Activated T-cell treated with anti-CD3 and anti-CD28 coated beads, Interleukin-2, amount 50 U/mL, for 48 hours (primary cell): ENCODE measurements around the gene RASGRF1.

Source experiments
- DNase-seq, 2 experiments: peaks; one replicate each; pipeline ENCODE4 v3.0.0-alpha.2; 2020

The RASGRF1 gene

DNA sequence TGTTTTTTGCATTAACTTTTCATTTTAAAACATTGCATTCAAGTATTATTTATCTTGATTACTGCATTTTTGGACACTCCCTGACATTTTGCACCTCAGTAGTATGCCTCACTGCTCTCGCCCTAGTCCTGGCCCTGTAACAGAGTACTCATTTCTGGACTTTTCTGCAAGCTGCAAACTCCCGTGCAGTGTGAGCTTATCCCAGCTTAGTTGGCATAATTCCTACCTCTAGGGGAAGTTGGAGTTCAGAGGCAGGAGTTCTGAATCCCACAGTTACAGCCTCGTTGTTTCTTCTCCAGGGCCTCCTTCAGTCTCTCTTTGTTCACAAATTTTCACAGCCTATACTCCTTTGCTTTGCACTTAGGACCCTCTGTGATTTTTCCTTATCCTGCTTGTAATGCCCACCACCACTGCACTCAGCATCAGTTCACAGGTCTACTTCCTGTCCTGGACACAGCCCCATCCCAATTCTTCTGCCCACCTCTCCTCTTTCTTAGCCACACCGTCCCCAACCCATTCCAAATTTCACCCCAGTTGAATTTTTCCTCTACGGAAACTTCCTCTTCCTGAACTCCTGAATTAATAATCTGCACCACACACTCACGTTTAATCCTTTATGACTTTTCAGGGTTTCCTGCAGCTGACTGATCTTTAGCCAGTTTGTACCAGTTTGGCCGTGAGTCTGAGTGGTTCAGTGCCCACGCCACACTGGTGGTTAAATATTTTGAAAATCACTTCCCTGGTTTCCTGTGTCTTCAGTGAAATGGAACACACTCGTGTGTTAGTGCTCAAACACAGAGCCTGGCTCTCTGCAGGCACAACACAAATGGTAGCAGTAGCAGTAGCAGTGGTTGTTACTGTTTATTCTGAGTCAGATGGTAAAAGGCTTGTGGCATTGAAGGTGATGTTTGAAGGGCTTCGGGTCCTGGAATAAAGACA is 139.4 kb downstream of the RASGRF1 start:
- no peak for DNase-seq

DNA sequence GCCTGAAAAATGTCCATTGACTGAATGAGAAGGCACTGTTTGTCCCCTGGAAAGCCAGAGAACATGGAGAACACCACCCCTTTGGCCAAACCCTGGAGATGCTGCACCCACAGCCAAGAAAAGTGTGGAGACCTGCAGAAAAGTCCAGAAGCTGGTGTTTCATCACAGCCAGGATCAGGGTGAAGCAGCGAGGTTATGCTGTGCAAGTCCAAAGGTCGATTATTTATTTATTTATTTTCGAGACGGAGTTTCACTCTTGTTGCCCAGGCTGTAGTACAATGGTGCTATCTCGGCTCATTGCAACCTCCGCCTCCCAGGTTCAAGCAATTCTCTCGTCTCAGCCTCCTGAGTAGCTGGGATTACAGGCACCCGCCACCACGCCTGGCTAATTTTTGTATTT is 140.2 kb downstream of the RASGRF1 start:
- no peak for DNase-seq

DNA sequence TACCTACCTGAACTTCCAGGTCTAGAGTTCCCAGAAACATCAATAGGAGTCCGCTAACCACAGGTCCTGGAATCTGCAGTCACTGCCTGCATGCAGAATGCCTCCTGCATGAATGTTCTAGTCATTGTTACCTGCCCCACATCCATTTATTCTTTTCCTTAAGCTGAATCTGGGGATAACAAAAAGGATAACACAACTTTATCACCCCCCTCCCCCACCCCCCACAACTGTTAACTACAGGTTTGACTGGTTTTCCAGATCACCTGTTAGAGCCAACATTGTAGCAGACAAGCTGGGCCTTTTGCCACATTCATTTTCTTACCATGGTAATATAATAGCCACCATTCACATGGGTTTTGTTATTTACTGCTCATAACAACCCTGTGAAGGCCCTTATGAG is 141.1 kb downstream of the RASGRF1 start:
- no peak for DNase-seq

DNA sequence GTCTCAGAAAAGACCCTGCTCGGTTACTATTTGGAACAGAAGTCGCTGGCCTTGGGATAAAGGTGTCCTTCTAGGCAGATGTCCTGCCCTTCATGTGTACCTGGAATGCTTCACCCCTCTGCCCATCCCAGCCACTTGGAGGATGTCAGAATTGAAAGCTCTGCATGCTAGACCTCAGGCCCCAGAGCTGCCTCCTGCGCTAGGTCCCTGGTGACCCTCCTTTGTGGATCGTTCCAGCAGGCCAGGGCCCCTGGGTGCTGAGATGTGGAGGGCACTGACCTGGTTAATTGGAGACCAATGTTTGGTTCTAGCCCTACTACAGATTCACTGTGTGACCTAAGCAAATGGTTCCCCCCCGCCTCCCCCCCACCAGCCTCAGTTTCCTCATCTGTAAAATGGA is 143.1 kb downstream of the RASGRF1 start:
- DNase-seq: no peak

DNA sequence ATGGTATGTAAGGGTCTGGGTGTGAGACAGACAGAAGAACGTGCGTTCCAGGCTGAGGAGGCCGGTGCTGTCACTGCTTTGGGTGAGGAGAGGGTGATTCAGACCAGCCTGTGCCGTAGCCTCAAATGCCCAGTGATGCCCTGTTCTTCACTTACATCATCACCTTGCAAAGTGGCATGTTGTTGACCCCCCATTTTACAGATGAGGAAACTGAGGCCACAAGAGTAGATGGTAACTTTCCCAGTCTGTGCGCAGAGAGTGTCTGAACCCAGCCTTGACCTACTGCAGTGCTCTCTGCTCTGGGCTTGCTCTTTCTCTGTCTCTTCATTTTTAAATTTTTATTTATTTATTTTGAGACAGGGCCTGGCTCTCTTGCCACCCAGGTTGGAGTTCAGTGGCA is 144.1 kb downstream of the RASGRF1 start:
- DNase-seq: no peak

DNA sequence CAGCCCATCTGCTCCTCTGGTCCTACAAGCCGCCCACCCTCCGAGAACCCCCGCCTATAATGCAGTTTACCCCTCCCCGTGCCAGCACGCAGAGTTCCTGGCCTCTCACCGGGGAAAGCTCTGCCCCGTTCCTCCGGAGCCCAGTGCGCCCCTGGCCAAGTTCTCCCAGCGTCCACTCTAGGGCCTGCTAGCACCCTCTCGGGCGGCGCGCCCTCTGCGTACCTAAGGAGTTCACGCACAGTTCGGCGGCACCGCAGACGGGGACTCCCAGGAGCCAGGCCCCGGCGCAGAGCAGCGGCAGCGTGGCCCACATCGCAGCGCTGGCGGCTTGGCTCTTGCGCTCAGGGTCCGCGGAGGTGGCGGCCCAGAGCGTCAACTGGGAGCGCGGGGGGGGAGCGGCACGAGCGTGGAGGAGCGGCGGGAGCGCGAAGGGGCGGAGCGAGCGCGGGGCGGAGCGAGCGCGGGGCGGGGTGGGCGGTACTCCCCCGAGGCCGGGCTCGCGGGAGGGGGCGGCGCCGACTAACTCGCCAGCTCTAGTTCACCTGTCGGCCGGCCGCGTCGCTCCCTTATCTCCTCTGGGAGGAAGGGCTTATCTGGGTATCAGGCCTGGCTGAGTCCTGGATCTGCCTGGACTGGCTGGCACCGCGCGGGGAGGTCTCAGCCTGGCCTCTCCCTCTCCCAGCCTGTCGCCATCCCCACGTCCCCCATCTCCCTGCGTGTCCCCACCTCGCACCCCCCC is 145.7 kb downstream of the RASGRF1 start, which contains the start of gene CTSH:
CTSH (minus strand) TSS at position 378 of the 739 bp plus-strand sequence; CDS start at position 313, 65 bp downstream.
- DNase-seq: peak; percentile 70 to 79

DNA sequence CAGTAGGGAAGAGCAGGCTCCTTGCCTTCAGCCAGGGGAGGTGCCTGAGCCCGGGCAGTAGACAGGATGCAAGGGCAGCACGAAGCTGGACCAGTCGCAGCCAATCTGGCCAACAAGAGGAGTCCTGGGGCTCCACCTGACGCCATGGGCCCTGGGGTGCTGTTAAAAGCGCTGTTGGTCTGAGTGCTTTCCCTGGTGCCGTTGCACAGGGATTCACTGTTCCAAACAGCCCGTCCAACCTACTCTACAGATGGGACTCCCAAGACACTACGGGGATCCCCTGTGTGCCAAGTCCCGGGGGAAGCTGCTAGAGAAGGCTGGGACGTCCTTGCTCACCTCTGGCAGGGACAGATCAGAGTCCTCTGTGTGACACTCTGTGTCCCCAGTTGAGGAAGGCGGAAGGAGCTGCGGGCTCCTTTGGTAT is 146.4 kb downstream of the RASGRF1 start:
- DNase-seq: no peak

DNA sequence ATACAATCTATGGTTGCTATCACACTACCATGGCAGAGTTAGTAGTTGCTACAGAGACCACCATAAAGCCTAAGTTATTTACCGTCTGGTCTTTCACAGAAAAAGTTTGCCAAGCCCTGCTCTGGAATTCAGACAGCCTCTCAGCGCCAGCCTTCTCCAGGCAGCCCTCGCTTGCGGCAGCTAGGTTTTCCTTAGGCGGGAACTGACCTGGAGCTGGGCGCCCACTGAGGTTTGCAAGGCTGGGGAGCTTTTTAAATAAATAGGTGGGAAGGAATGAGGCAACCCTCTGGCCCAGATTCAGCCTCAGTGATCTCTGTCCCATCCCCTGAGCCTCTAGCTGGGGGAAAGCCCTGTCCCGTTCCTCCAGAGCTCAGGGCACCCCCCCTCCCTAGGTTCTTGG is 146.9 kb downstream of the RASGRF1 start:
- DNase-seq: no peak

DNA sequence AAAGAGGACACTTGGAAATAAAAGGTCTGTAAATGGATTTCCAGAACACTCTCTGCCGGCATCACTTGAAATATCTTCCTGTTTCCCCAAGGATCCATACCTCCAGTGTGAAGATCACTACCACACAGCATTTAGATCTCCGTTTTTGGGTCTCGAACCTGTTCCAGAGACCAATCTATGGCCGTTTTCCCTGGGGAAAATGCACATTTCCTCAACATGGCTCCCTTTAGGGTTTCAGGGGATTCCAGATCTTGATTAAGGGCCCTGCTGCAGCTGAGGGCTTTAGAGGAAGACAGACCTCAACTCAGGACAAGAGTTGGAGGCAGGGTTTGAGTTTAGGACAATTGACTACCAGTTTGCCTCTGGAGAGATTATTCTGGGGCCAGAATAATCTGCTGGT is 147.8 kb downstream of the RASGRF1 start:
- DNase-seq: no peak

DNA sequence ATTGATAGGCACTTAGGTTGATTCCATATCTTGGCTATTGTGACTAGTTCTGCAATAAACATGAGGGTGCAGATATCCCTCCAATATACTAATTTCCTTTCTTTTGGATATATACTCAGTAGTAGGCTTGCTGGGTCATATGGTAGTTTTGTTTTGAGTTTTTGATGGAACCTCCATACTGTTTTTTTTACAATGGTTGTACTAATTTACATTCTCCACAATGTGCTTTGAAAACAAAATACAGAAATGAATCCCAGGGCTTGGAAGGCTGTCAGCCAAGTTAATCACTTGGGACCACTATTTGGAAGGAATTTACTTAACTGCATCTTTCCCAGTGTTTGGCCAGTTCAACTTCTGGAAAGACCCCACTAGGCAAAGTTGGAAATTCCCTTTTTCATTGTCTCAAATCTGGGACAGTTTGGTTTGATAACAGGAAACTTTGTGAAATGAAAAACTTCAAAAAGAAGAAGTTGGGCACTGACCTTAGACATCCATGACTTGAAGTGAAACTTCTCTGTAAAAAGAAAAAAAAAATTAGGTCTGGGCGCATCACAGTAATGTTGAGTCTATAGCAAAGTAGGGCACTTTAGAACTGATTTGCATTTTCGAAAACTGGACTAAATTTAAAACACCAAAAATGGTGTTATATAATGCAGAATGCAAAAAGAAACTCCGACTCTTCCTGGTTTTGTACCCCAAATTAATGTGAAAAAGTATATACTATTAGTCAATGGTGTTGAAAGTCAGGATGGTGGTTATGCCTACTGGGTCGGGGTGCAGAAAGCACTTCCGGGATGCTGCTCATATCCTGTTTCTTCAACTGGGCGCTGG is 151.7 kb downstream of the RASGRF1 start:
- DNase-seq: no peak

DNA sequence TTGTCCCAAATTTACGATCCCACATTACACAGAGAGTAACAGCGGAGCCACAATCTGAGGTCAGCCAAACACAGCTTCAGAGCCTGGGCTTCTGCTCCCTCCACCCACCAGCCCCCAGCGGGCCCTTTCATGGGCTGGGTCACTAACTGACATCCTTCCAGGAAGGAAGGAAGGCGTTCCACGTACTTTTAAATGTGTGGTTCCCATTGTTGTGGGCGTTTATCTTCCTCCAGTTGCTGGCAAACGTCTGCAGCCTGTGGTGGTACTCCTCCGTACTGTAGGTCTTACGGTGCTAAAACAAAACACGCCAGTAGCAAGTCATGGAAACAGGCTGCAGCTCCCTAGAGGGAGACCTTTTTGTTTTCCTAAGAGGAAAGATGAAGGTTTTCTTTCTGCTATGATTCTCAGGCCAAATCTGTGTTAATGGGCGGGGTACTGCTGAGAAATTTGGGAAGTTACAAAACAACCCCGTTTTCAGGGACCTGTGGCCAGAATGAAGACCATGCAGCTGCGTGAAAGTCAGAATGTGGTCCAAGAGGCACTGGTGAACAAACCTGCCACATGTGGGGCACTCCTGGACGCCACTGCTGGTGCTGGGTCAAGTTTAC is 153.3 kb downstream of the RASGRF1 start:
- DNase-seq: peak; percentile 32 to 40

DNA sequence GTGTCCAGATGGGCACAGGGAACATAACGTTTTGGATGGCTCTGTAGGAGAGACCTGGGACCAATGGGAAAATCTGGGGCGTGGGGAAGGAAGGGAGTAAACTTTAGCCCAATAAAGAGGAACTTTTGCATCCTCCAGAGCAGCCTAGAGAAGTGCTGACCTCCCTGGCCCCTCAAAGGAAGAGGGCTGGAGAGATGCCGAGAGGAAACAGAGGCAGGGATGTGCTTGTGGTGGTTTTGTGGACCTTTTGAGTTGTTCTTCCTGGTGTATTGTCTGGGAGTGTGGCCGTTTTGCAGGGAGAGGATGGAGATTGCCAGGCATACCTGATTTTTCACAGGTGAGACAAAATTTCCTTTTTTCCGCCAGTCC is 155.9 kb downstream of the RASGRF1 start:
- no peak for DNase-seq

DNA sequence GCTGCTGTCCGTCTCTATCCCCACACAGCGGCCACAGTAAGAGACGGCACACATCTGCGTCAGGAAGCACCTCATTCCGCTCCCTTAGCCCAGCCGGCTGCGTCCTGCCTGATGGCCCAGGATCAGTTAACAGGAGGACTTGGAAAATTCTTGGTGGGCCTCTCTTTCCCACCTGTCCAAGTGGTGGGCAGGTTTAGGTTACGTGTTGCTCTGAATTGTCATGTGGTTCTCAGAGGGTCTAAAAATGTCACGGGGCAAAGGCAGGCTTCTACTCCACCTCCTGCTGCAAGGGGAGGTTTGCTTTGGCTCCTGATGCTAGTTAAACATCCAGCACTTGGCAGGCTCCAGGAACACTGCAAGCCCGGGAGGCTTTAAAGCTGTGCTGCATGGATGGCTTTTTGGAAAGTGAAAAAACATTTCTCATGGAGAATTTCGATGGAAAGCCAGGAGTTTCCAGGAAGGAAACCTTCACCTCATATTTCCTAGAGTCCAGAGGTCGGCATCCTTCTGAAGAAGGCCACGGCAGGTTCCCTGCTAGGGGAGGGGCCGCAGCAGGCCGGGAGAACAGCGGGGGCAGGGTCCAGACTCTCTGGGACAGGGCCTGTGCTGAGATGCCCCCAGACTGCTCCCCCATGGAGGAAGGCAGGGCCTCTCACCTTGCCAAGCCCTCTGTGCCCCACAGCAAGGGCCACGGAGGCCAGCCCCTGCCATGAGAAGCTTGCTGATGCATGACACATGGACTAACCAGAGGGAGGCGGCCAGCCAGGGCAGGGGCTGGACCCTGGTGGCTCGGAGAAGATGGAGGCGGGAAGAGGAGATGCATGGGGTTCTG is 156.5 kb downstream of the RASGRF1 start:
- DNase-seq: no peak

DNA sequence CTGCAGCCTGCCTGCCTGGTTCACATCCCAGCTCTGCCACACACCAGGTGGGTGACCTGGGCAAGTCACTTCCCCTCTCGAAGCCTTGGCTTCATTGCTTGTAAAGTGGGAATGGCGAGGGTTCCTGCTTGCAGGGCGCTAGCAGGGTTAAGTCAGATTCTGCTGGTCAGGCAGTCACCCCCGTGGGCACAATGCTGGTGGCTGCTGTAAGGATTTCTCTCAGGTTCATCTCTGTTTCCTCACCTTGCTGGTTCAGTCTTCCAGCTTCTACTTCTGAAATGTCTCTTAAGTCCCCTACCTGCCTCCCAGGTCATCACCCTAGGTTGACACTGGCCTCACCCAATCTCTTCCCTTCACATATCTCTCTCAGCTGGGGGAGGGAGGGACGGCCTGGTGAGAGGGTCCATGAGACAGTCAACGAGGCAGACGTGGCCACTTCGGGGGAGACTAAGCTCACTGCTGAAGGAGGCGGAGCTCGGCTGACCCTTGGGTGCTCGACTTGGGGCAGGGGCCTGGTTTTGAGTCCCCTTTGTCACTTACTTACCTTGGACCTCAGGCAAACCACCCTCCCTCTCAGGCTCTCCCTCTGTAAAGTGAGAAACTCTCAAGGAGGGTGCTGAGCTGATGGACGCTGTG is 157.3 kb downstream of the RASGRF1 start:
- no peak for DNase-seq

DNA sequence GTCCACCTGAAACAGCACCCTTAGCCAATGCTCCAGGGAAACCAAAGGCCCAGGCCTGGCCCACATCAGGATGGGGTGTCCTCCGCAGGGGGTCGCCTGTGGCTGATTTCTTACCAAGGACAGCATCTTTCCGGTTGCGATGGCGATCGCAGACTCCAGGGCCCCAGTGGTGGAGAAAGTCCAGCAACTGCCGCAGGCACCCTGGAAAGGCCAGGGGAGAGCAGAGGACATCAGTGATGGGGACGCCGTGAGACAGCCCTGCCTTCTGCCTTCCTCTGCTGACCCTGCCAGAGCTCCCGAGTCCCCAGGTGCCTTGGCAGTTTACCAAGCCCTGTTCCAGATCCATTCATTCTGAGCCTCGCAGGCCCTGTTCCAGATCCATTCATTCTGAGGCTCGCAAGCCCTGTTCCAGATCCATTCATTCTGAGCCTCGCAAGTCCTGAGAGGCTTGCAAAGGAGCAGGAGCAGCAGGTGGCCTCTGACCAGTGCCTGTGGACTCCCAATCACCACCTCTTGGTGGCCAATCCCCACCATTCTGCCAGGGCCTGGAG is 158.2 kb downstream of the RASGRF1 start:
- DNase-seq: no peak

DNA sequence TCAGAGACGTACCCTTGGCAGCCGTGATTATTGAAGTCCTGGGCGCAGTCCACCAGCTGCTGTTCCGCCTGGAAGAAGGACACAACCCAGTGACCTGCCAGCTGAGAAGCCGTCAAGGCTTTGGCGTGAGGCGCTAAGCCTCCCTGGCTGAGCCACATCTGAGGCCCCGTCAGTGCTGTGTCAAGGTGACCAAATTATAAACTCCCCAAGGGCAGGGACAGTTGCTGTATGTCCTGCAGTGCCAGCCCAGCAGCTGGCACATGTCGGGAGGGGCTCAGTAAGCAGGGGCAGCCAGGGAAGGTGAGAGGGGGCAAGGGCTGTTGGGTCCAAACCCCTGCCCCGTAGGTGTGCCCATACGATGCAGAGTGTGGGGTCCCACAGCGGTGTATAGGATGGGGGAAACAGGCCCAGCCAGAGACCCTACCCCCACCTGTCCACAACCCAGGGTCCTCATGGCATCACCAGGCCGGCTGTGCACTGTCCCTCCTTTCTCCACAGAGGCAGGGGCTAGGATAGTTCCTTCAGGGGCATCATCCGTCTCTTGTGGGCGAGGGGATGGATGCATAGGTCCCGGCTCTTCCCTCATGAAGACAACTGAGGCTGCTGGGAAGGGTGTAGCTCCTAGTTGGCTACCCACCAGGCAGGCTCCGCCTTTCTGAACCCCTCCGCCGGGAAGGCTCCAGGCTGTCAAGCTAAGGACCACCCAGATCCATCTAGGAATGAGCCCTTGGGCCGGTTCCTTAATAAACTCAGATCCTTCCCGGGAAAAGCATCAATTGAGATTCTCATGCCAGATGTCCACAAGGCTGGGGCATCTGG is 158.9 kb downstream of the RASGRF1 start:
- DNase-seq: no peak

DNA sequence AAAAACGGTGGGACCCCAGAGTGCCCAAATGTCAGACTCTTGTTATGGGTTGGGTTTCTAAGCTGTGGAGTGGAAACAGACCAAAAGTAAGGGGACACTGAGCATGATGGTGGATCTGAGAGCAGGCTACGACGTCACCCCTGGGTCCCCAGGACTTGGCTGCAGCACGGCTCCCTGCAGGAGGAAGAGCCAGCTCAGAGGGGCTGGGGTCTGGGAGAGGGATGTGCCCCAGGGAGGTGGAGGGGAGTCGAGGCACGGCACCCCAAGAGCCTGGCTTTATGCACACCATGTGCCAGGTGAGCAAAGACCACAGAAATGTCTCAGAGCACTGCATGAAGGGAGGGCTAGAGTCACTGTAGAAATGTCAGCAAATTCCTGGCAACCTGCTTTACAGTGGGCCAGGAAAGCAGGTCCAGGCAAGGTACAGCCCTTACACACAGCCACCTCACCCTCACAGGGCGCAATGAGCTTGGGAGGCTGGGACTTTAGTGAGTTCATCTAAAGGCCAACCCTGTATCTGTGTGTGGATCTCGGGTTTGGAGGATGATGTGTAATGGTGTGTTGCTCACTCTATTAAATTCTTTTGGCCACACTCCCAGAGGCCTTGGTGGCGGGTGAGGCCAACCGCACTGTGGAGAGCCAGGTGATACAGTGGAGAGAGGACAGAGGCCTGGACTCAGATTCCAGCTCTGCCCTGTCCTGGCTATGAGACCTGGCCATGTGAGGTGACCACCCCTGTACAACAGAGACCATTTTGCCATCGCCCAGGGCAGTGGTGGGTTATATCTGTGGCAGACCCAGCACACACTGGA is 159.8 kb downstream of the RASGRF1 start:
- DNase-seq: no peak

DNA sequence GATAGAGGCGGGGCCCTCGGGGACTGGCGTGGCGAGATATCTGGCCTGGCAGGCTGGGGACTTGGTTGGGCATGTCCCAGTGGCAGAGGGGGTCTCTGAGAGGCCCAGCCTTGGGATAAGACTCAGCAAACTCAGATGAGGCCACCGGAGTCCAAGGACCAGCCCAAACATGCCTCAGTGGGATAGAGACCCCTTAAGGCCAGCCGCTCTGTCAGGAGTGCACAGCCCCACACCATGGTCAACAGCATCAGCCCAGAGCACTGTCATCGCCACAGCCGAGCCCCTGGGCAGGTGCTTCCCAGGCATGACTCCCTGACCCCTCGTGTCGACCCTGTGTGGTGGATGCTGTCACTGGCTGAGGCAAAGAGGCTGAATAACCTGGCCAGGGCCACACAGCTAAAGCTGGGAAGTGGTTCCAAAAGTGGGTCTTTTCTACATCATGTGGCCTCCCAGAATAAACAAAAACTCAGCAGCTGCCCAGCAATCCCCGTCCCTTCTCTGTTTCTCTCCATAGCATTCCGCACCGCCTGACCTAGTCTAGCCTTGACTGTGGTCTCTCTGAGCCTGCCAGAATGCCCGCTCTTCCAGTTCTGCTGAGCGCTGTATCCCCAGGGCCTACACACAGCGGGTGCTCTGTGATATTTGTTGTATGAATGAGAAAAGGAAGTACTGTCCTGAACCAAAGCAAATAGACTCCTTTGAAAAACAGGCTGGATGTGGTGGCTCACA is 160.9 kb downstream of the RASGRF1 start:
- DNase-seq: no peak
